Thyroid gland (tissue), 4 donors: ENCODE data around the gene ANKS1A.

Experiments used
- CTCF ChIP-seq, 6 experiments: fragments of 200-600 bp in 3 of 6; fragments of 450-650 bp in 3 of 6; sonication (generic) in 3 of 6; IDR thresholded peaks; one replicate each; pipeline ENCODE4 v1.5.1; 2016 to 2019; ENCODE audit warnings: antibody characterized with exemption in 6 of 6, mild to moderate bottlenecking in 2 of 6, inconsistent platforms in 1 of 6, moderate library complexity in 1 of 6
- POLR2A ChIP-seq, 2 donors: fragments of 450-650 bp; IDR thresholded peaks; one replicate each; pipeline ENCODE4 v1.6.1; 2017; ENCODE audit warnings: antibody characterized with exemption in 2 of 2, mild to moderate bottlenecking in 2 of 2, moderate library complexity in 1 of 2

- TF ChIP-seq CTCF (IDR thresholded peaks at IDR 0.05) (no peak), POLR2A (IDR thresholded peaks at IDR 0.05) (no peak)
These were observed 52.4 kb downstream of the ANKS1A start for GRCh38 chr6:34941421-34941820.
